ENCODE measurements around the gene PIK3CB.

PIK3CB gene

DNA sequence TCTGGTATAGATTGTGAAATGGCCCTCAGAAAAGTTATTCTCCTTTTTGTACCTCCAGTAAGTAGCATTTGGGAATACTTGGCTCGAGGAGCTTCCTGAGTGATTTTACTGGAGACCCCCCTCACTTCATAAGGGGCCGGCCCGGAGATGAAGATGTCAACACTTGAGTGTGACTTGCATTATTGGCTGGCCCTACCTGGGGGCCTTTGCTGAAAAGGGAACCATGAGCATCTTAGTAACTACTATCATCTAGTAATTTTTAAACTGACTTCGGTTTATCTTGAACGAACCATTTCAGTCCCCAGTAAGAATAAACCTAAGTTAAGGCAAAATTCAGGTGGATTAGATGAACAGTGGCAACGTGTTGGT is 224.8 kb downstream of the PIK3CB start:
- TF ChIP-seq ZNF792 (tag by site-specific recombination; IDR thresholded peaks at IDR 0.05) (no peak), ZNF155 (tag by site-specific recombination; IDR thresholded peaks at IDR 0.05) (no peak), ZBTB17 (tag by site-specific recombination; IDR thresholded peaks at IDR 0.05) (0 out of 2 replicates have a peak, but pooled peaks have one; percentile 1), SCRT1 (tag by site-specific recombination; IDR thresholded peaks at IDR 0.05; ENCODE audit: borderline replicate concordance) (no peak)
- TF ChIP-seq, protein P1, sequence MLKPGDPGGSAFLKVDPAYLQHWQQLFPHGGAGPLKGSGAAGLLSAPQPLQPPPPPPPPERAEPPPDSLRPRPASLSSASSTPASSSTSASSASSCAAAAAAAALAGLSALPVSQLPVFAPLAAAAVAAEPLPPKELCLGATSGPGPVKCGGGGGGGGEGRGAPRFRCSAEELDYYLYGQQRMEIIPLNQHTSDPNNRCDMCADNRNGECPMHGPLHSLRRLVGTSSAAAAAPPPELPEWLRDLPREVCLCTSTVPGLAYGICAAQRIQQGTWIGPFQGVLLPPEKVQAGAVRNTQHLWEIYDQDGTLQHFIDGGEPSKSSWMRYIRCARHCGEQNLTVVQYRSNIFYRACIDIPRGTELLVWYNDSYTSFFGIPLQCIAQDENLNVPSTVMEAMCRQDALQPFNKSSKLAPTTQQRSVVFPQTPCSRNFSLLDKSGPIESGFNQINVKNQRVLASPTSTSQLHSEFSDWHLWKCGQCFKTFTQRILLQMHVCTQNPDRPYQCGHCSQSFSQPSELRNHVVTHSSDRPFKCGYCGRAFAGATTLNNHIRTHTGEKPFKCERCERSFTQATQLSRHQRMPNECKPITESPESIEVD (tag by site-specific recombination; IDR thresholded peaks at IDR 0.05): 0 out of 2 replicates have a peak, but pooled peaks have one; percentile 3
- no peaks in the 10 kb centered on the region; a peak in 1 of 3 replicates for H3K36me3 ChIP-seq (ENCODE audit: control insufficient read depth in 2 of 2, insufficient read depth in 1 of 2, low read length in 2 of 2)
- H3K4me3 ChIP-seq (ENCODE audit: low read depth, low read length): peak overlapping the region; percentile 79; the same call in 1 of the 2 replicates
- no peaks in the 10 kb centered on the region for H3K9me3 ChIP-seq (ENCODE audit: control insufficient read depth, insufficient read depth, low read depth, low read length)
- no peak overlapping the region; the same call in 1 of the 2 replicates for H3K27ac ChIP-seq (ENCODE audit: extremely low read depth, low read depth, low read length)
- ChIA-PET POLR2A (interaction anchor here (0.6 to 3.3 kb wide), 4 partner anchors 15 to 281 kb away, joined by 3 to 21 read pairs (median 6); partner anchors contain the start of gene CEP70), CTCF (interaction anchor here (0.6 to 1.0 kb wide), 3 partner anchors 131 to 306 kb away, joined by 3 to 5 read pairs (median 3); no protein-coding TSS in a partner anchor)
- H3K4me1 ChIP-seq (ENCODE audit: control insufficient read depth, insufficient read depth, low read length): peaks cover 4% of the 10 kb centered on the region; the same call in 1 of the 2 replicates

DNA sequence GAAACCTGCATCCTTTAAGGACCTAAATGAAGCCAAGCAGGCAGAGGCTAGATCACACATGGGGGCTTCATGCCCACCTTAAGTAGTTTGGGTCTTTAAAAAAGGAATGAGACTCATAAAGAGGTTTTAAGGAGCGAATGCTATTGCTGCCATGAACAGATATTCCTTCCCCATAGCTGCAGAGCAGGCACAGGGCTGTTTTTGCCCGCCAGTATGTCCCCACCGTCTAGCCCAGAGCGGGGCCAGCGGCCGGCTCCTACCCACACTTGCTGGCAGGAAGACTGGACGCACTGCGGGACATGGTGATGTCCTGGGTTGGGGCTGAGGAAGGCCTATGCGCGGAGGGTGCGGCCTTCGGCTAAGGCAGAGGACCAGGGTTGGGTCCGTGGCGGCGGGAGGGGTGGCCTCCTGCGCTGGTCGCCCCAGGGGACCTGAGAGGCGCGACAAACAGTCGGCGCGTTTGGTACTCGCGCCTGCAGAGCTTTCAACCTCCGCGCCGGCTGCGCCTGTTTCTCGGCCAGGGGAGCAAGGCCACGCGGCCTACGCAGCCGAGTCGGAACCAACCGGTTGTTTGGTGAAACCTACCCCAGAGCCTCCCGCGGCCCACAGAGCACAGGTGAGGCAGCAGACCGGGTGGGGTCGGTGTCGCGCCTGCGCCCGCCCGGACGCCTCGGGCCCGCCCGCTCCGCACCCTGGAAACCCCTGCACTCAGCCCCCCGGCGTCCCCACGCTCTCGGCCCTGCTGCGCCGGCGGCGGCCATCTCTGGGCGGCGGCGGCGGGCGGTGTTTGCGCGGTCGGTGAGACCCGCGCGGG is 226.2 kb downstream of the PIK3CB start, which contains the start of gene FAIM:
TSS of gene FAIM (plus strand) at position 450 of the 814 bp plus-strand sequence. CDS start 10,956 bp downstream, outside the sequence.
- H3K4me1 ChIP-seq (ENCODE audit: control insufficient read depth, insufficient read depth, low read length): peaks cover 4% of the 10 kb centered on the region; the same call in 1 of the 2 replicates
- ChIA-PET POLR2A (interaction anchor here (0.6 to 3.3 kb wide), 3 partner anchors 14 to 86 kb away, joined by 4 to 21 read pairs (median 7); partner anchors contain the start of gene CEP70), CTCF (interaction anchor here (0.6 kb wide), 1 partner anchor 490 kb away, joined by 3 read pairs; no protein-coding TSS in a partner anchor)
- peak within 1 kb of the TSS; percentile 94 for H3K27ac ChIP-seq (ENCODE audit: extremely low read depth, low read depth, low read length)
- H3K36me3 ChIP-seq (ENCODE audit: control insufficient read depth in 2 of 2, insufficient read depth in 1 of 2, low read length in 2 of 2): no peaks in the 10 kb centered on the region
- peak within 1 kb of the TSS; percentile 79 for H3K4me3 ChIP-seq (ENCODE audit: low read depth, low read length)
- H3K9me3 ChIP-seq (ENCODE audit: control insufficient read depth, insufficient read depth, low read depth, low read length): no peaks in the 10 kb centered on the region
- TF ChIP-seq GLIS2 (tag by site-specific recombination; IDR thresholded peaks at IDR 0.05): peak; percentile 94
- no peak for TF ChIP-seq ZFP3 (tag by site-specific recombination; IDR thresholded peaks at IDR 0.05; ENCODE audit: low read depth)
- TF ChIP-seq ZNF785 (tag by site-specific recombination; IDR thresholded peaks at IDR 0.05): peak; percentile 77; the same call in 1 of the 2 replicates
- TF ChIP-seq, protein P2, sequence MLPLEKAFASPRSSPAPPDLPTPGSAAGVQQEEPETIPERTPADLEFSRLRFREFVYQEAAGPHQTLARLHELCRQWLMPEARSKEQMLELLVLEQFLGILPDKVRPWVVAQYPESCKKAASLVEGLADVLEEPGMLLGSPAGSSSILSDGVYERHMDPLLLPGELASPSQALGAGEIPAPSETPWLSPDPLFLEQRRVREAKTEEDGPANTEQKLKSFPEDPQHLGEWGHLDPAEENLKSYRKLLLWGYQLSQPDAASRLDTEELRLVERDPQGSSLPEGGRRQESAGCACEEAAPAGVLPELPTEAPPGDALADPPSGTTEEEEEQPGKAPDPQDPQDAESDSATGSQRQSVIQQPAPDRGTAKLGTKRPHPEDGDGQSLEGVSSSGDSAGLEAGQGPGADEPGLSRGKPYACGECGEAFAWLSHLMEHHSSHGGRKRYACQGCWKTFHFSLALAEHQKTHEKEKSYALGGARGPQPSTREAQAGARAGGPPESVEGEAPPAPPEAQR (tag by site-specific recombination; IDR thresholded peaks at IDR 0.05): no peak
- TF ChIP-seq ZNF423 (tag by site-specific recombination; IDR thresholded peaks at IDR 0.05): peak; percentile 95
- TF ChIP-seq, protein P3, sequence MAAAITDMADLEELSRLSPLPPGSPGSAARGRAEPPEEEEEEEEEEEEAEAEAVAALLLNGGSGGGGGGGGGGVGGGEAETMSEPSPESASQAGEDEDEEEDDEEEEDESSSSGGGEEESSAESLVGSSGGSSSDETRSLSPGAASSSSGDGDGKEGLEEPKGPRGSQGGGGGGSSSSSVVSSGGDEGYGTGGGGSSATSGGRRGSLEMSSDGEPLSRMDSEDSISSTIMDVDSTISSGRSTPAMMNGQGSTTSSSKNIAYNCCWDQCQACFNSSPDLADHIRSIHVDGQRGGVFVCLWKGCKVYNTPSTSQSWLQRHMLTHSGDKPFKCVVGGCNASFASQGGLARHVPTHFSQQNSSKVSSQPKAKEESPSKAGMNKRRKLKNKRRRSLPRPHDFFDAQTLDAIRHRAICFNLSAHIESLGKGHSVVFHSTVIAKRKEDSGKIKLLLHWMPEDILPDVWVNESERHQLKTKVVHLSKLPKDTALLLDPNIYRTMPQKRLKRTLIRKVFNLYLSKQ (tag by site-specific recombination; IDR thresholded peaks at IDR 0.05; ENCODE audit: borderline replicate concordance): no peak
- TF ChIP-seq ZNF274 (IDR thresholded peaks at IDR 0.05; ENCODE audit: low read length): no peak
- TF ChIP-seq ZNF274 (tag by site-specific recombination; IDR thresholded peaks at IDR 0.05; ENCODE audit: borderline replicate concordance): no peak
- peak; percentile 35 for TF ChIP-seq SP3 (tag by site-specific recombination; IDR thresholded peaks at IDR 0.05)
- TF ChIP-seq ZNF660 (tag by site-specific recombination; IDR thresholded peaks at IDR 0.05): 0 out of 2 replicates have a peak, but pooled peaks have one; percentile 55
- no peak for TF ChIP-seq ZNF571 (tag by site-specific recombination; IDR thresholded peaks at IDR 0.05)
- TF ChIP-seq ZNF426 (tag by site-specific recombination; IDR thresholded peaks at IDR 0.05): no peak
- peak; percentile 67; the same call in 1 of the 2 replicates for TF ChIP-seq KLF1 (tag by site-specific recombination; IDR thresholded peaks at IDR 0.05)
- TF ChIP-seq ZNF701 (tag by site-specific recombination; IDR thresholded peaks at IDR 0.05): no peak
- TF ChIP-seq ZBTB1 (tag by site-specific recombination; IDR thresholded peaks at IDR 0.05): no peak
- TF ChIP-seq, protein P4, sequence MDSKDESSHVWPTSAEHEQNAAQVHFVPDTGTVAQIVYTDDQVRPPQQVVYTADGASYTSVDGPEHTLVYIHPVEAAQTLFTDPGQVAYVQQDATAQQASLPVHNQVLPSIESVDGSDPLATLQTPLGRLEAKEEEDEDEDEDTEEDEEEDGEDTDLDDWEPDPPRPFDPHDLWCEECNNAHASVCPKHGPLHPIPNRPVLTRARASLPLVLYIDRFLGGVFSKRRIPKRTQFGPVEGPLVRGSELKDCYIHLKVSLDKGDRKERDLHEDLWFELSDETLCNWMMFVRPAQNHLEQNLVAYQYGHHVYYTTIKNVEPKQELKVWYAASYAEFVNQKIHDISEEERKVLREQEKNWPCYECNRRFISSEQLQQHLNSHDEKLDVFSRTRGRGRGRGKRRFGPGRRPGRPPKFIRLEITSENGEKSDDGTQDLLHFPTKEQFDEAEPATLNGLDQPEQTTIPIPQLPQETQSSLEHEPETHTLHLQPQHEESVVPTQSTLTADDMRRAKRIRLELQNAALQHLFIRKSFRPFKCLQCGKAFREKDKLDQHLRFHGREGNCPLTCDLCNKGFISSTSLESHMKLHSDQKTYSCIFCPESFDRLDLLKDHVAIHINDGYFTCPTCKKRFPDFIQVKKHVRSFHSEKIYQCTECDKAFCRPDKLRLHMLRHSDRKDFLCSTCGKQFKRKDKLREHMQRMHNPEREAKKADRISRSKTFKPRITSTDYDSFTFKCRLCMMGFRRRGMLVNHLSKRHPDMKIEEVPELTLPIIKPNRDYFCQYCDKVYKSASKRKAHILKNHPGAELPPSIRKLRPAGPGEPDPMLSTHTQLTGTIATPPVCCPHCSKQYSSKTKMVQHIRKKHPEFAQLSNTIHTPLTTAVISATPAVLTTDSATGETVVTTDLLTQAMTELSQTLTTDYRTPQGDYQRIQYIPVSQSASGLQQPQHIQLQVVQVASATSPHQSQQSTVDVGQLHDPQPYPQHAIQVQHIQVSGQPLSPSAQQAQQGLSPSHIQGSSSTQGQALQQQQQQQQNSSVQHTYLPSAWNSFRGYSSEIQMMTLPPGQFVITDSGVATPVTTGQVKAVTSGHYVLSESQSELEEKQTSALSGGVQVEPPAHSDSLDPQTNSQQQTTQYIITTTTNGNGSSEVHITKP (tag by site-specific recombination; IDR thresholded peaks at IDR 0.05): peak; percentile 77
- peak; percentile 69; the same call in 1 of the 2 replicates for TF ChIP-seq ZNF501 (tag by site-specific recombination; IDR thresholded peaks at IDR 0.05)
- TF ChIP-seq ZNF24 (tag by site-specific recombination; IDR thresholded peaks at IDR 0.05): peak; percentile 58
- TF ChIP-seq ZSCAN16 (tag by site-specific recombination; IDR thresholded peaks at IDR 0.05): peak; percentile 65; the same call in 1 of the 2 replicates
- TF ChIP-seq ZNF324 (tag by site-specific recombination; IDR thresholded peaks at IDR 0.05): 0 out of 2 replicates have a peak, but pooled peaks have one; percentile 59
- no peak for TF ChIP-seq ZNF621 (tag by site-specific recombination; IDR thresholded peaks at IDR 0.05)

Measured in HEK293 (cell line).